Nephron progenitor cell (in vitro differentiated cells): Measurements from ENCODE around the gene KIF25.
"Not testable (repeated sequence)": the region's sequence is repeated elsewhere in the genome, so short reads cannot be mapped to it uniquely, and the experiment has no call there.

Experiments used
- DNase-seq: peaks from one replicate; pipeline ENCODE4 v3.0.0; 2021
- H3K27ac Mint-ChIP-seq: 2 replicates; pipeline ENCODE4 v1.8.0; 2021; ENCODE audit warnings: mild to moderate bottlenecking, moderate library complexity, mixed read lengths
- H3K27me3 Mint-ChIP-seq: 2 replicates; pipeline ENCODE4 v1.8.0; 2021; ENCODE audit warnings: mild to moderate bottlenecking, low read depth, mixed read lengths; ENCODE audit not compliant: poor library complexity
- H3K36me3 Mint-ChIP-seq: 2 replicates; pipeline ENCODE4 v1.8.0; 2021; ENCODE audit warnings: low read depth, mixed read lengths
- H3K4me1 Mint-ChIP-seq: 2 replicates; pipeline ENCODE4 v1.8.0; 2021; ENCODE audit warnings: mixed read lengths
- H3K4me3 Mint-ChIP-seq: 2 replicates; pipeline ENCODE4 v1.8.0; 2021; ENCODE audit warnings: mild to moderate bottlenecking, moderate library complexity, mixed read lengths
- H3K9me3 Mint-ChIP-seq: 2 replicates; pipeline ENCODE4 v1.8.0; 2021; ENCODE audit warnings: mild to moderate bottlenecking, moderate library complexity, mixed read lengths
- CTCF ChIP-seq: fragments of 200-600 bp; sonication (generic); IDR thresholded peaks from 2 replicates; pipeline ENCODE4 v1.5.0; 2021; ENCODE audit warnings: antibody characterized with exemption

KIF25 gene

GRCh38 chr6:168001029-168001332, 3.5 kb downstream of the KIF25 start:
- H3K4me1 Mint-ChIP-seq = peaks cover 22% of the 10 kb centered on the region
- DNase-seq = no peak
- H3K9me3 Mint-ChIP-seq = peaks cover 4% of the 10 kb centered on the region
- H3K27ac Mint-ChIP-seq = no peak overlapping the region
- H3K27me3 Mint-ChIP-seq = peaks cover 17% of the 10 kb centered on the region
- TF ChIP-seq CTCF = no peak
- no peaks in the 10 kb centered on the region for H3K36me3 Mint-ChIP-seq
- H3K4me3 Mint-ChIP-seq = no peak overlapping the region

DNA sequence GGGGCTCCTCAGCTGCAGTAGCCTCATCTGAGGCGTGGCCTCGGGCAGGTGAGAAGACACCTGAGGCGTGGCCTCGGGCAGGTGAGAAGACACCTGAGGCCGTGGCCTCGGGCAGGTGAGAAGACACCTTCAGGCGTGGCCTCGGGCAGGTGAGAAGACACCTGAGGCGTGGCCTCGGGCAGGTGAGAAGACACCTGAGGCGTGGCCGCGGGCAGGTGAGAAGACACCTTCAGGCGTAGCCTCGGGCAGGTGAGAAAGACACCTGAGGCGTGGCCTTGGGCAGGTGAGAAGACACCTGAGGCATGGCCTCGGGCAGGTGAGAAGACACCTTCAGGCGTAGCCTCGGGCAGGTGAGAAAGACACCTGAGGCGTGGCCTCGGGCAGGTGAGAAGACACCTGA, 4.0 kb downstream of the KIF25 start:
- H3K27me3 Mint-ChIP-seq = peaks cover 17% of the 10 kb centered on the region
- not testable (repeated sequence) for H3K9me3 Mint-ChIP-seq, H3K36me3 Mint-ChIP-seq, H3K4me3 Mint-ChIP-seq, H3K27ac Mint-ChIP-seq, DNase-seq
- peaks cover 18% of the 10 kb centered on the region for H3K4me1 Mint-ChIP-seq

DNA sequence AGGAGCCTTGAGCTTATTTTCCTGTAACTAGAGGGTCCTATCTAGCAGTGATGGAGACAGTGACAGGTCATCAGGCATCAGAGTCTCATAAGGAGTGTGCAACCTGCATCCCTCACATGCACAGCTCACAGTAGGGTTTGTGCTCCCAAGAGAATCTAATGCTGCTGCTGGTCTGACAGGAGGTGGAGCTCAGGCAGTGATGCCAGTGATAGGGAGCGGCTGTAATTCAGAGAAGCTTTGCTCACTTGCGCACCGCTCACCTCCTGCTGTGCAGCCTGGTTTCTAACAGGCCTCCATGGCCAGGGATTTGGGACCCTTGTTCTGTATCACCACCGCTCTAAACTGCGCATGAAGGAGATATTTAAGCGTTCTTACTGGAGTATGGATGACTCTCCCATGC, 5.3 kb downstream of the KIF25 start:
- Mint-ChIP-seq H3K4me3 (no peak overlapping the region), H3K4me1 (peaks cover 14% of the 10 kb centered on the region)

DNA sequence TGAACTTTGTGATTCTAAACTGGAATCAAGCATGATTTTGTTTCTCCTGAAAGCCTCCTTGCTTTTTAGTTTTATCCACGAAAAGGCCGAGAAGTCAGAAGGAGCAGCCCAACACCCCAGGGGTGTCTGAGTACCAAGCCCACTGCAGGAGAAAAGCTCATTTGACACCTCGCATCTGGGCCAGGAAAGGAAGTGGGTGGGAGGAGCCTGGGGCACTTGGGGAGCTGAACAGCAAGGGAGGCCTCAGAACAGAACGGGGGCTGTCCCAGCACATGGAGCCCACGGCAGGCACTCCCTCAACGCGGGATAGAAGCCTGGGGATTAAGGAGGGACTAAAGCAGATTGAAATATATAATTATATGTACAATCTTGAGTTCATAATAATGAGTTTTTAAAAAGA, 6.6 kb downstream of the KIF25 start:
- Mint-ChIP-seq H3K27ac (no peak overlapping the region), H3K4me3 (no peak overlapping the region), H3K27me3 (peaks cover 13% of the 10 kb centered on the region), H3K36me3 (peaks cover 3% of the 10 kb centered on the region), H3K4me1 (peaks cover 7% of the 10 kb centered on the region), H3K9me3 (peaks cover 26% of the 10 kb centered on the region)
- no peak for DNase-seq
- TF ChIP-seq CTCF = no peak

More for the DNA sequence above, 5.3 kb downstream of the KIF25 start:
- TF ChIP-seq CTCF = no peak
- no peak for DNase-seq
- peaks cover 17% of the 10 kb centered on the region for H3K27me3 Mint-ChIP-seq
- no peaks in the 10 kb centered on the region for H3K36me3 Mint-ChIP-seq
- H3K9me3 Mint-ChIP-seq = peaks cover 14% of the 10 kb centered on the region
- no peak overlapping the region for H3K27ac Mint-ChIP-seq

DNA sequence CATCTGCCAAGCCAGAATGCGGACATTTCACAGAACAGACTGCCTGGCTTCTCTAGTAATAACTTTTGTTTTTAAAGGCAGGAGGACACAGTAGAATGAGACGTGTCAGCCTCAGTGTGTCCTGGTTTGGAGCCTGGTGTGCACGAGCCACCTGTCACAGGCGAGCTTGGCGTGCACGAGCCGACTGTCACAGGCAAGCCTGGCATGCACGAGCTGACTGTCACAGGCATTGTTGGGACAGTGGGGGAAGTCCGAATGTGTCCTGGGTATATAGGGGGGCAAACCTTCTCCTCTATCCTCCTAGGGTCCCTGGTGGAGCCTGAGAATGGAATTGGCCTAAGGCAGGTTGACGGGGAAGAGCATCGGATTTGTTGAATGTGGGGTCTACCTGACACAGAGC, 7.5 kb downstream of the KIF25 start:
- Mint-ChIP-seq H3K27me3 (peaks cover 11% of the 10 kb centered on the region), H3K27ac (no peak overlapping the region), H3K9me3 (peaks cover 35% of the 10 kb centered on the region), H3K36me3 (peaks cover 9% of the 10 kb centered on the region), H3K4me1 (peaks cover 7% of the 10 kb centered on the region), H3K4me3 (no peak overlapping the region)
- no peak for TF ChIP-seq CTCF
- DNase-seq = no peak

GRCh38 chr6:168005796-168006195, 8.3 kb downstream of the KIF25 start:
- Mint-ChIP-seq H3K4me3 (no peak overlapping the region), H3K4me1 (peaks cover 7% of the 10 kb centered on the region), H3K27ac (no peak overlapping the region), H3K27me3 (peaks cover 11% of the 10 kb centered on the region), H3K9me3 (peaks cover 44% of the 10 kb centered on the region), H3K36me3 (peaks cover 9% of the 10 kb centered on the region)
- no peak for DNase-seq
- TF ChIP-seq CTCF = no peak
